ENCODE data around the gene GPR25. TPM values are rescaled to one million over a fixed set of nuclear protein-coding genes. Genes with fewer than 3 reads are reported as not detected.

GPR25 gene, protein sequence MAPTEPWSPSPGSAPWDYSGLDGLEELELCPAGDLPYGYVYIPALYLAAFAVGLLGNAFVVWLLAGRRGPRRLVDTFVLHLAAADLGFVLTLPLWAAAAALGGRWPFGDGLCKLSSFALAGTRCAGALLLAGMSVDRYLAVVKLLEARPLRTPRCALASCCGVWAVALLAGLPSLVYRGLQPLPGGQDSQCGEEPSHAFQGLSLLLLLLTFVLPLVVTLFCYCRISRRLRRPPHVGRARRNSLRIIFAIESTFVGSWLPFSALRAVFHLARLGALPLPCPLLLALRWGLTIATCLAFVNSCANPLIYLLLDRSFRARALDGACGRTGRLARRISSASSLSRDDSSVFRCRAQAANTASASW
- not detected for total RNA-seq

DNA sequence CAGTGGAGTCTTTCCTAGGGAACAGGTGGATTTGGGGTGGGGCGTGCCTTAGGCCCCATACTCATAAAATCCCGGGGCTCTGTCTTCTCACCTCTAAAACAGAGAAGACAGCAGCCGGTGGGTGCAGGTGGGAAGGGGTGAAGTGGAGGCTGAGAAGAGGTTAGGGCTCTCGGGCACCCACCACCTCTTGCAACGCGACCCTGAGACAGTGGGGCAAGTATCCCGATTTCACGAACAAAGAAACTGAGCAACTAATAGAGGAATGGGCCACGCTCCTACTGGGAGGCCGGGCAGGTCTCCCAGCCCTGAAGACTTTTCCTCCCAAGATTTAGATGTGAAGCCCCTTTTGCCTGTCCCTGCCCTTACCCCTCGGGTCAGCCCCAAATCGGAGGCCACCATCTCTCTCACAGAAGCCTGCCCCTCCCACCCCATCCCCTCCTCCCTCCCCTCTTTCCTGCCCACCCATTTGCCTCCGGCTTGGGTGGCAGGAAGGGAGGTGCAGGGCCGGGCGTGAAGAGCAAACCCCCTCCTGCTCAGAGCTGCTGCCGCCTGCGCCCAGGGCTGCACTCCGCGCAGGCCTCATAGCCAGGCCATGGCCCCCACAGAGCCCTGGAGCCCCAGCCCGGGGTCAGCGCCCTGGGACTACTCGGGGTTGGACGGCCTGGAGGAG lies at the start of gene GPR25:
Gene GPR25 (plus strand): TSS at position 536 of the 670 bp plus-strand sequence. CDS start 57 bp downstream, at position 593.
- peaks cover 58% of the 10 kb centered on the region for H3K27me3 Mint-ChIP-seq
- CTCF ChIA-PET, result no interaction called here

DNA sequence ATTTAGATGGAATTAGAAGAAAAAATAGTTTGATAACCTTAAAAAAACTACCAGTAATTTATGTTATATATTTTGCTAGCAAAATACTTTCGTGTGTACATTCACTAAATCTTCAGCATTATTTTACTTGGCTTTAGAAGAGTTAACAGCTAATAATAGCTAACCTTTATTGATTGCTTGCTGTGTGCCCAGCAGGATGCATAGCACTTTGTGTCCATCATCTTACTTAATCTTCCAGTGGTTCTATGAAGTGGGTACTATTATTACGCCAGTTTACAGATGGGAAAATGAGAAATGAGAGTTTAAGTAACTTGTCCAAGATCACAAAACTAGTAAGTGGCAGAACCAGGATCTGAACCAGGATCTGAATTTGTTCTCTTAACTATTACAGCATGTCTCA lies 41.7 kb upstream of the GPR25 start:
- ATAC-seq (no peak), DNase-seq (no peak)
- Mint-ChIP-seq H3K36me3 (ENCODE audit: low read depth) (peaks cover under 1% of the 10 kb centered on the region), H3K27ac (no peak overlapping the region), H3K9me3 (ENCODE audit: low read depth) (no peaks in the 10 kb centered on the region), H3K4me1 (peaks cover 2% of the 10 kb centered on the region), H3K27me3 (no peaks in the 10 kb centered on the region), H3K4me3 (no peak overlapping the region)
- intact Hi-C loops (cut with DNase I, micrococcal nuclease), result no loop called here
- POLR2A ChIA-PET, result no interaction called here
- CTCF ChIA-PET, result no interaction called here

More for the DNA sequence above, at the start of gene GPR25:
- ATAC-seq (no peak), DNase-seq (no peak)
- H3K36me3 Mint-ChIP-seq (ENCODE audit: low read depth), result no peaks in the 10 kb centered on the region
- POLR2A ChIA-PET, result no interaction called here
- H3K9me3 Mint-ChIP-seq (ENCODE audit: low read depth), result no peaks in the 10 kb centered on the region
- no peak within 1 kb of the TSS for H3K27ac Mint-ChIP-seq
- no peak within 1 kb of the TSS for H3K4me3 Mint-ChIP-seq
- intact Hi-C loops (cut with DNase I, micrococcal nuclease), result no loop called here
- H3K4me1 Mint-ChIP-seq, result peaks cover 39% of the 10 kb centered on the region

DNA sequence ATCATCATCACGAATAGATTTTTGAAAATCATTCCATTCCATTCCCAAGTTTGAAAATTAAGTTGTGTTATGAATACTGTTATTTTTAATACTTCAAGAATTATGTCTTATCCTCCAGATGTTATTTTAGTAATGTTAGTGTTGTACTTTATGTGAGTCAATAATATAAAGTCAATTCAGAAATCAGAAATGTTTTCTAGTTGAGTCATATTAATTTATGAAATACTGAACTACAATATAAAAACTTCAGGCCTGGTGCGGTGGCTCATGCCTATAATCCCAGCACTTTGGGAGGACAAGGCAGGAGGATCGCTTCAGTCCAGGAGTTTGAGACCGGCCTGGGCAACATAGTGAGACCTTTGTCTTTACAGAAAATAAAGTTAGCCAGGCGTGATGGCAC lies 38.4 kb upstream of the GPR25 start:
- H3K4me3 Mint-ChIP-seq, result no peak overlapping the region

DNA sequence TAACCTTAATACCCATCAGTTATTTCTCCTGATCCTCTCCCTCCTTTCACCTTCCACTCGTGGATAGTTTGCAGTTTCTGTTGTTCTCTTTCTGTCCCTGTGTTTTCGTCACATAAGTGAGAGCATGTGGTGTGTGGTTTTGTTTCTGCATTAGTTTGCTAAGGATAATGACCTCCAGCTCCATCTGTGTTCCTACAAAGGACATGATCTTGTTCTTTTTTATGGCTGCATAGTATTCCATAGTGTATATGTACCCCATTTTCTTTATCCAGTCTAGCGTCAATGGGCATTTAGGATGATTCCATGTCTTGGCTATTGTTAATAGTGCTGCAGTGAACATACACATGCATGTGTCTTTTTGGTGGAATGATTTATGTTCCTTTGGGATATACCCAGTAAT lies 36.6 kb upstream of the GPR25 start:
- intact Hi-C loops (cut with DNase I, micrococcal nuclease), result loop anchor here in 1 of 2 experiments (2.0 kb wide), 1 partner anchor 277 kb away; no protein-coding TSS in a partner anchor
- Mint-ChIP-seq H3K4me3 (no peak overlapping the region), H3K27ac (no peak overlapping the region), H3K36me3 (ENCODE audit: low read depth) (peaks cover 6% of the 10 kb centered on the region), H3K9me3 (ENCODE audit: low read depth) (peaks cover 5% of the 10 kb centered on the region), H3K4me1 (no peaks in the 10 kb centered on the region), H3K27me3 (no peaks in the 10 kb centered on the region)
- CTCF ChIA-PET, result interaction anchor here (0.6 kb wide), 1 partner anchor 214 kb away, joined by 3 read pairs; no protein-coding TSS in a partner anchor
- ATAC-seq, result no peak
- DNase-seq, result no peak
- POLR2A ChIA-PET, result no interaction called here

More for the DNA sequence above, 38.4 kb upstream of the GPR25 start:
- intact Hi-C loops (cut with DNase I, micrococcal nuclease), result no loop called here
- ChIA-PET CTCF (interaction anchor here (0.7 kb wide), 1 partner anchor 277 kb away, joined by 3 read pairs; no protein-coding TSS in a partner anchor), POLR2A (no interaction called here)
- ATAC-seq (no peak), DNase-seq (no peak)
- Mint-ChIP-seq H3K36me3 (ENCODE audit: low read depth) (peaks cover 6% of the 10 kb centered on the region), H3K4me1 (no peaks in the 10 kb centered on the region), H3K27me3 (no peaks in the 10 kb centered on the region), H3K27ac (no peak overlapping the region), H3K9me3 (ENCODE audit: low read depth) (peaks cover 5% of the 10 kb centered on the region)

DNA sequence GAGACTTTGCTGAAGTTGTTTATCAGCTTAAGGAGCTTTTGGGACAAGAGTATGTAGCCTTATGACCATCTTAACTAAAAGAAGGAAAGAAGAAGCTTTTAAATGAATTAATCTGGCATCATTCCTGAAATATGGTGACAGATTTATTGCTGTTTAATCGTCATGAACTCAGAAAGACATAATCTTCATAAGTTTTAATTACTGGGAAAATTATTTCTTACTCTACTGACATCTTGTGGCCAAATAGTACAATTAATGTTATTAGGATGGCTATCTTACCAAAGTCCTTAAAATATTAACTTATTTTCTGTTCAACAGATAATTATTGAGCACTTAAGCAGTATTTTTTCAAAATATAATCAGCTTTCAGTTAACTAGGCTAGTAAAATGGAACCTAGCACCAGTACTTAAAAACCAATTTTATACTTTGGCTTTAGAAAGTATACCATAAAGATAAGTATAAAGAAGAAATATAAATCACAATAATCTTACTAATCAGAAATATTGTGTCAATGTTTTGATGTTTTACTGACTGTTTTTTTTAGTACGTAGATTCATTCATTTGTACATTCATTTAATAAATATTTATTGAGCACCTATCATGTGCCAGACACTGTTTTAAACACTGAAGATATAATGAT lies 34.7 kb upstream of the GPR25 start:
- Mint-ChIP-seq H3K4me1 (no peaks in the 10 kb centered on the region), H3K27me3 (no peaks in the 10 kb centered on the region), H3K4me3 (no peak overlapping the region), H3K27ac (no peak overlapping the region), H3K36me3 (ENCODE audit: low read depth) (peaks cover 7% of the 10 kb centered on the region), H3K9me3 (ENCODE audit: low read depth) (peaks cover 5% of the 10 kb centered on the region)
- ATAC-seq, result no peak
- intact Hi-C loops (cut with DNase I, micrococcal nuclease), result loop anchor here in 1 of 2 experiments (2.0 kb wide), 1 partner anchor 279 kb away; no protein-coding TSS in a partner anchor
- POLR2A ChIA-PET, result no interaction called here
- no peak for DNase-seq
- CTCF ChIA-PET, result interaction anchor here (1.1 to 1.3 kb wide), 3 partner anchors 216 to 281 kb away, joined by 4 read pairs; no protein-coding TSS in a partner anchor

DNA sequence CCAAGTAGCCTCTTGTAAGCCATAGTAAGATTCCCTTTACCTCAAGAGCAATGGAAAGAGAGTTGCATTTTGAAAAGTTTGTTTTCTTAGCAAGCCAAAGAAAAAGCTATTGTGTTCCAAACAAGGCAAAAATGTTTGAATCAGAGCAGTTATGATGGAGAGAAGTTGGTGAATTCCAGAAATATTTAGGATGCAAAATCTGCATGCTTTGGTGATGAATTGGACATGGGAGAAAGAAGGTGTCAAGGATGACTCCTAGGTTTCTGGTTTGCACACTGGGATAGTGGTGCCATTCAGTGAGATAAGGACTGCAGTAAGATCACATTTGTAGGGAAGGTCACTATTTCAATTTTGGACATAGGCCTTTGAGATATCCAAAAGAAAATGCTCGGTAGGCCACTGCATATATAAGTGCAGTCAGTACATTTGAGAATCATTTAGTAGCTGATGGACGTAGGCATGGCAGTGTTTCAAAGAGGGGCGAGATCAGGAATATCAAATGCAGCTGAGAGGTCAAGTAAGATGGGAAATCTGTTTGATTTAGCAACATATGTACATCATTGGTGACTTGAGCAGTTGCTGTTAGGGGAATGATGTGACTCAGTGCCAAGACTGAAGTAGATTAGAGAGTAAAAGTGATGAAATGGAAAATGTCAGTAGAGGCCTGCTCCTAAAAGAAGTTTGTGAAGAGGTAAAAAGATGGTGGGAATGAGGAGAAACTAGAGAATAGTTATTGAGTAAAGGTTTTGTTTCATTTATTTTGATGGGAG lies 33.9 kb upstream of the GPR25 start:
- Mint-ChIP-seq H3K27me3 (no peaks in the 10 kb centered on the region), H3K27ac (no peak overlapping the region), H3K36me3 (ENCODE audit: low read depth) (peaks cover 8% of the 10 kb centered on the region), H3K4me3 (no peak overlapping the region), H3K4me1 (no peaks in the 10 kb centered on the region), H3K9me3 (ENCODE audit: low read depth) (peaks cover 5% of the 10 kb centered on the region)
- ChIA-PET POLR2A (no interaction called here), CTCF (no interaction called here)
- no peak for ATAC-seq
- no peak for DNase-seq
- intact Hi-C loops (cut with DNase I, micrococcal nuclease), result no loop called here

DNA sequence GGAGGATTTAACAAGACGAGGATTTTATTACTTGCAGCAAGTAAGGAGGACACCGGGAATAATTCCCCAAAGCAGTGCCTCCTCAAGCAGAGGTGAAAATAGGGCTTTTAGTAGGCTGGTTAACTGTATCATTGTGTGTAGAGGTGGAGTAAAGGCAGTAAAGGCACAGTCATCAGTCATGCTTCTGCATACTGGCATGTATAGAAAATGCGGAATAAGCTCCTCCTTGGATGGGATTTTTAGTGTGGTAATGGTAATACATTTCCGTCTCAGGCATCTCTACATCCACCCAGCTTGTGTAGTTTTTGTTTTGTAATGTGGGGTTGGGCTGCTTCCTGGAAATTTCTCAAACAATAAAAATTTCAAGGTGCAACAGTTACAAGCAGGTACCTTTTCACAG lies 27.4 kb upstream of the GPR25 start:
- no peak for DNase-seq
- Mint-ChIP-seq H3K9me3 (ENCODE audit: low read depth) (no peaks in the 10 kb centered on the region), H3K4me3 (no peak overlapping the region), H3K36me3 (ENCODE audit: low read depth) (peaks cover 19% of the 10 kb centered on the region), H3K4me1 (no peaks in the 10 kb centered on the region), H3K27me3 (no peaks in the 10 kb centered on the region), H3K27ac (no peak overlapping the region)
- intact Hi-C loops (cut with DNase I, micrococcal nuclease), result no loop called here
- POLR2A ChIA-PET, result interaction anchor here (0.5 kb wide), 1 partner anchor 343 kb away, joined by 4 read pairs; no protein-coding TSS in a partner anchor
- ATAC-seq, result no peak
- CTCF ChIA-PET, result no interaction called here

DNA sequence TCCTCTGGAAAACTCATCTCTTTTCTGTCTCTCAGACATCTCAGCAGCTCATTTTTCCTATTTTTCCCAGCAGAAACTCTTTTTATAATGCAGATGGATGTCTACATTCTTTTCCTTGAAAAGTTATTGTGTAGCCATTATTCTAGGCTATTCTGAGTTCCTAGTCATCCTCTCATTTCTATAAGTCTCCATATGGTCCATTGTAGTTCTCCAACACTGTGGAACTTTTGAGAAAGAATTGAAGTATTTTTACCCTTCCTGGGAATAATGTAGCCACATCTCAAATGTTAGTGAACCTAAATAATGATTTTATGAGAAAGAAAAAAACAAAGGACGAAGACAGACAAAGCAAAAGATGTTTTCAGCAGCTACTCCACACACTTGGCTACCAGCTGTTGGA lies 26.4 kb upstream of the GPR25 start:
- ATAC-seq, result no peak
- POLR2A ChIA-PET, result no interaction called here
- no peaks in the 10 kb centered on the region for H3K9me3 Mint-ChIP-seq (ENCODE audit: low read depth)
- intact Hi-C loops (cut with DNase I, micrococcal nuclease), result no loop called here
- no peaks in the 10 kb centered on the region for H3K27me3 Mint-ChIP-seq
- no peak for DNase-seq
- H3K27ac Mint-ChIP-seq, result no peak overlapping the region
- no peak overlapping the region for H3K4me3 Mint-ChIP-seq
- no peaks in the 10 kb centered on the region for H3K4me1 Mint-ChIP-seq
- H3K36me3 Mint-ChIP-seq (ENCODE audit: low read depth), result peaks cover 20% of the 10 kb centered on the region
- CTCF ChIA-PET, result interaction anchor here (0.6 to 1.0 kb wide), 3 partner anchors 64 to 177 kb away, joined by 3 to 4 read pairs (median 3); partner anchors contain the start of gene KIF21B

DNA sequence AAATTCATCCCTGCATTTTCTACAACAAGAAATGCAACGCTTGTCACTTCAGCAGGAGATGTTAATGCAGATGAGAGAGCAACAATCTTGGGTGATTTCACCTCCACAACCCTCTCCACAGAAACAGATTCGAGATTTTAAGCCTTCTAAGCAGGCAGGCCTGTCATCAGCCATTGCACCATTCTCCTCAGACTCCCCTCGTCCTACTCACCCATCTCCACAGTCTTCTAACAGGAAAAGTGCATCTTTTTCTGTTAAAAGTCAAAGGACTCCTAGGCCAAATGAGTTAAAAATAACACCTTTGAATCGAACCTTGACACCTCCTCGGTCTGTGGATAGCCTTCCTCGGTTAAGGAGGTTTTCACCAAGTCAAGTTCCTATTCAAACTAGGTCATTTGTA lies 23.4 kb upstream of the GPR25 start:
- intact Hi-C loops (cut with DNase I, micrococcal nuclease), result no loop called here
- Mint-ChIP-seq H3K27ac (no peak overlapping the region), H3K27me3 (no peaks in the 10 kb centered on the region), H3K4me1 (peaks cover 4% of the 10 kb centered on the region), H3K4me3 (no peak overlapping the region), H3K36me3 (ENCODE audit: low read depth) (peaks cover 26% of the 10 kb centered on the region), H3K9me3 (ENCODE audit: low read depth) (no peaks in the 10 kb centered on the region)
- CTCF ChIA-PET, result interaction anchor here (0.6 to 1.6 kb wide), 2 partner anchors 18 to 366 kb away, joined by 3 read pairs; no protein-coding TSS in a partner anchor
- DNase-seq (no peak), ATAC-seq (no peak)
- POLR2A ChIA-PET, result no interaction called here

DNA sequence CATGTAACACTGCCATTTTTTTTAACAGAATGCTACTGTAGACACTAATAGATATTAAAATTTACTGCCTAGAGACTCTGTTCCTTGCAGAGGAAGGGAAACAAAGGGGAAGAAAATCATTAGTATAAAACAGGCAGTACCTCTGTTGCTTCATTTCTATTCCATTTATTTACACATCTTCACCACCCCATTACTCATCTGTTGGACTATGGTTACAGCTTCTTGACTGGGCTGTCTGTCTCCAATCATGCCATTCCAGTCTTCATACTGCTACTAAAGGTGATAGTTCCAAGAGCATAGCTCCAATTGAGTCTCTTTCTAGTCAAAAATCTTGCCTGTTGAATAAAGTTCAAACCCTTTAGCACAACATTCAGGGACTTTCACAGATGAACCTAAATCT lies 22.2 kb upstream of the GPR25 start:
- H3K36me3 Mint-ChIP-seq (ENCODE audit: low read depth), result peaks cover 26% of the 10 kb centered on the region
- no peak overlapping the region for H3K27ac Mint-ChIP-seq
- peaks cover 4% of the 10 kb centered on the region for H3K4me1 Mint-ChIP-seq
- H3K4me3 Mint-ChIP-seq, result no peak overlapping the region
- intact Hi-C loops (cut with DNase I, micrococcal nuclease), result no loop called here
- DNase-seq (no peak), ATAC-seq (no peak)
- H3K27me3 Mint-ChIP-seq, result no peaks in the 10 kb centered on the region
- ChIA-PET POLR2A (no interaction called here), CTCF (interaction anchor here (0.8 to 0.9 kb wide), 2 partner anchors 9 to 78 kb away, joined by 3 to 4 read pairs; no protein-coding TSS in a partner anchor)
- H3K9me3 Mint-ChIP-seq (ENCODE audit: low read depth), result no peaks in the 10 kb centered on the region
